NCI-H2029 treated with DMSO at 0.1 percent for 48 hours (cell line): ENCODE data around the gene TMEM97.
A peak's percentile ranks its signal among the peaks of the same experiment; 100 is the strongest.

Experiments used
- DNase-seq: peaks from one replicate; lab custom pipeline; 2025; lab: John Stamatoyannopoulos, UW

Gene TMEM97

DNA sequence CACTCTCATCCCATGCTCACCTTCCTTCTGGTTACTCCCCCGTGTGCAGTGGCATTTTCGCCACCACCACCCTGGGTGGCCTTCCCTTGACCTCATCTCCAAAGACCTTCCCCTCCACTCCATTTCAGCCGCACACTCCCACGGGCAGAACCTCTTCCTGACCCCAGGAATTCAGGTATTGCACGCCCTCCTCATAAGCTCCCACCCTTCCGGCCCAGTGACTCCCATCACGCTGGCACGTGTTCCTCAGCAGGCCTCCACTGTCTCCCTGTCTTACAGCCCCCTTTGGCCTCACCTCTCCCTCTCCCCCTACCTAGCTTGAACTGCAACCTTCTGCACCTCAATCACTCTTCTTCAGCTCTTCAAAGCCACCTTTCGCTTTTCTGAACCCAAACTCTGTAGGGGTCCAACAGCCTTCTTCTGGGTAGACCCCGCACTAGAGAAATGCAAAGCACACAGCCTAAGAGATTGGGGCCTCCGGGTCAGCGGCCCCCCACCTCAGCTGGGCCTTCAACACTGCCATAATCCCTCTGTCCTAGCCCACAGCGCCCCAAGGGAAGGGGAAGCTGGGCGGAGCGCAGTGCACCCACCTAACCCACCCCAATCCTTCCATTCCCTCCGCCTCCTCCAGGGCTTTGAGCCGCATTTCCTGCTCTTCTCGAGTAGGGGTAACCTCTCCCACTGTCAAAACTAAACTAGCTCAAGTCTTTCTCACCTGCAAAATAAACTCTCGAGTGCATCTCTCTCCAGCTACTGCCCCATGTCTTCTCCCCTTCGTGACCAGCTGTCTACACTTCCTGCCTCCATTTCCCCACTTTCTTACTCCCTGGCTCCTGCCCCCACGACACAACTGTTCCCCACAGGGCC is 1.7 kb upstream of the TMEM97 start:
- DNase-seq, result no peak

DNA sequence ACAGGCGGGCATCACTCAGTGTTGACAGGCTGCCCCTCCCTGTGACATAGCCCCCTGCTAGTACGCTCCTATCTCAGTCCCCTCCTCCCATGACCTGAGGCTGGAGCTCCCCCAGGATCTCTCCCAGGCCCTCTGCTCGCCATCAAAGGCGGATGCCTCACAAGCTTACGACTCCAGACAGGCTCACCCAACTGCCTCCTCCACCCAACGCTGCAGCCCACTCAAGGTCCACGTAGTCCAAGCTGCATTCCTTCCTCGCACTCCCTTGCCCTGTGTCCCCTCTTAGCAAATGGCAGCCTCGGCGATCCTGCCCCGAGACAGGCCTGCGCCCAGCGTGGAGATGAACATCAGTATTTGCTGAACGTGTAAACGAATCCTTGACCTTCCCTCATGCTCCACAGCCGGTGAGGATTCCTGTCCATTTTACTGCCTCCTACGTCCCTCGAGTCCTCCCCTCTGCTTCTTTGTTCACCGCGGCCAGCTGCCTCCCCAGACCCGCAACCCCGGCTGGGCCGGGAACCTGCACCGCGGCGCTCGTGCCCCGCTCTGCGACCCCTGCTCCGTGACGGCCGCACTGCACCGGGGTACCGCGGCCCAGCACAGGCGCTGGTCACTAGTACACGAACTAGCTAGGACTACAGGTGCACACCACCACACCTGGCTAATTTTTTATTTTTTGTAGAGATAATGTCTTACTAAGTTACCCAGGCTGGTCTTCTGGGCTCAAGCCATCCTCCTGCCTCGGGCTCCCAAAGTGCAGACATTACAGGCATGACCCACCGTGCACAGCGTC is 838 bp upstream of the TMEM97 start:
- no peak for DNase-seq

DNA sequence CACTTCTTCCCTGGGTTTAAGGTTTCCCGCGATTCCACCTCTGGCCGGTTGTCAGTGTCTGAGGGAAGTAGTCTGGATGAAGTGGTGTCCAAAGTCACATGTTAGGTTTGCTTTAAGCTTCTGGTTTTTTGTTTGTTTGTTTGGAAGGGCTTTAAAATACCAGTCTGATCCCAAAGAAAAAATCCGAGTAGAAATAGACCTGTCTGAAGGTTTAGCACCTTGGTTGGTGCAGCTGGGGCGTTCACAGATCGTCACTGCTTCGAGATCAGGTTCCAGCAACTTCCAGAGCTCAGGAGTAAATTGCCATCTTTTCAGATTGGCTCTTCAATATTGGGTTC is 567 bp downstream of the TMEM97 start:
- no peak for DNase-seq

DNA sequence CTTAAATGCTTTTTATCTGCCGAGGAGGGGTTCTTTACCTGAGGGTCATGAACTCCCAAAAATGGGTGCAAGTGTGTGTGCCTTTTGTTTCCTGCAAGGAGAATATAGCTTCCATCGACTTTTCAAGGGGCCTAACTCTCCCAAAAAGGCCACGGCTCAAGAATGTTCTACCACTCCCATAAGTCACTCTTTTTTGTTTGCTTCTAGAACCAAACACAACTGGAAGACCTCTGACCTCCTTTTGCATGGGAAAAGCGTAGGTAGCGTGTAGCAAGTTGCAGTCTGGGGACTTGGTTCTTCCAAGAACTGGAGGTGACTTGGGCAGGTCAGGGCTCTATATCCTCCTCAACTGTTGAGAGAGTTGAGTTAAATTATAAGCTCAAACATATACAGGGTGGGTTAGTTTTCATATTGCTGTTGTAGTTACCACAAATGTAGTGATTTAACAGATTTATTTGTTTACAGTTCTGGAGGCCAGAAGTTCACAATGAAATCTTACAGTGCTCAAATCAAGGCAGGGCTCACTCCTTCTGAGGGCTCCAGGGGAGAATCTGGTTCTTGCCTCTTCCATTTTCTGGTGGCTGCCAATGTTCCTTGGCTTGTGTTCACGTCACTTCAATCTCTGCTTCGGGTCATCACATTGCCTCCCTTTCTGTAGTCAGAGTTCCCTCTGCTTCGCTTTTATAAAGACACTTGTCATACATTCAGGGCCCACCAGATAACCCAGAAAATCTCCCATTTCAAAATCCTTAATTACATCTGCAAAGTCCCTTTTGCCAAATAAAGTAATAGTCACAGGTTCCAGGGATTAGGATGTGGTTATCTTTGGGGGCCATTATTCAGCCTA is 1.4 kb downstream of the TMEM97 start:
- no peak for DNase-seq

DNA sequence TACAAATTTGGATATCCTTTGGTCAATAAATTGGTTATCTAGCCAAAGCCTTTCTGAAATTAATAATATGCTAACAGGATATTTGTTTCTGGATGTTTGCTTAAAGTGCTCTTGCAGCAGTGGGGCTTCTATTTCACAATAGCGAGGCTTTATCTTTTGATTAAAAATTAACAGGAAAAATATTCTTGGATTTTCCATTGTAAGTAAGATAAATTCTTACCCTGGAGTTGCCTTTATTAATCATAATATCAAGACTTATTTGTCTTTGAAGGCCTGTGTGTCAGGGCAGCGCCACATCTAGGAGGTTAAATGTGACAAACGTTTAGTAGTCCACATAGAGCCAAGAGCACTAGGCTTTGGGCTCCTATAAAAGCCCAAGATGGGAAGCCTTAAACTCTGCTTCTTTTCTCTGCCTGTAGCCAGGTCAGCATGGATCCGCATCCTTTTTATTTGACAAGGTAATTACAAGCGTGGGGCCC is 5.3 kb downstream of the TMEM97 start:
- DNase-seq, result no peak

DNA sequence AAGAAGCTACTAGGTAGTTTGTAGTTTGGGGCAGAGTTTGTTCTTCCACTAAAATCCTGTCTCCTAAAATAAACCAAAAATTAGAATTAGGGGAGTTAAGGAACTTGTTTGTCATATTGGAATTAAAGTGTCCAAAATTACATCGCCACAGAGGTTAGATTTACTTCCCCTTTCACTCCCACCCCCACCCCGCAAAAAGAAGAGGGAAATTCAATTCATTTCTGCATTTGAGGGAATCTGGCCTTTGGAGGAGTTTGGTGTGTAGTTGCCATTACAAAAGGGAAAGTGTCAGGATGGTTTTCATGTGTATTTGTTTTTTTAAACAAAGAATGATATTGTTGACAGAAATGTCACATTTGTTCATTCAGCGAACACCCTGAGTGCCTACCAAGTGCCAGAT is 5.8 kb downstream of the TMEM97 start:
- DNase-seq, result no peak

DNA sequence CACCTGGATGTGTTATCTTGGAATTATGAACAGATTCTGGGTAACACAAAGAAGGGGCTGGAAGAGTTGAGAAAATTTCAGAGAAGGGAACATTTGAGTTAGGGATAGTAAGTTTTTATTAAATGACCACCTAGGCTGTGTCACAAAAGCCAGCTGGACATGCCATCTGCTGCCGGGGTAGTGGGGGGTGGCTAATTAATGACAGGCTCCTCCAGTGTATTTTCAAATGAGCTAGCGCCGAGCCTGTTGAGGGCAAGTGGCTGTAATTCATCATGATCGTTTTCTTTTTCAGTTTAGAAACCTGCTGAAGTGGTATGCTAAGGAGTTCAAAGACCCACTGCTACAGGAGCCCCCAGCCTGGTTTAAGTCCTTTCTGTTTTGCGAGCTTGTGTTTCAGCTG is 6.2 kb downstream of the TMEM97 start:
- DNase-seq, result no peak

DNA sequence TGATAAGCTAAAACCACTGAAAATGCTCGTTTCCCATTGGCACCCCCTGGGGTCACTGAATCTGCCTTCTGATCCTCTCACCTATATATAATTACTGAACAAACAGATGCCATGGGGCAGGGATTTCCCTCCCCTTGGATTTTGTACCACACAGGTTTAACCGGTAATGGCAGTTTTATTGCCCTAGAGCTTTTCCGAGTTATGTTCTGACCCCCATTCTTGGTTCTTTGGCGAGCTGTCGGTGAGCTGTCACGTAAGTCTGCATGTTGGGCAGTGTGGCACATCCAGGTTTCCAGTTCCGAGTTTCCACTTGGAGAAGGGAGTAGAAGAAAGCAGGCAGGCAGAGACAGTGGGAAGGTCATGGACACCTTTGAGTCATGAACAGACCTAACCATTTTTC is 7.1 kb downstream of the TMEM97 start:
- no peak for DNase-seq

DNA sequence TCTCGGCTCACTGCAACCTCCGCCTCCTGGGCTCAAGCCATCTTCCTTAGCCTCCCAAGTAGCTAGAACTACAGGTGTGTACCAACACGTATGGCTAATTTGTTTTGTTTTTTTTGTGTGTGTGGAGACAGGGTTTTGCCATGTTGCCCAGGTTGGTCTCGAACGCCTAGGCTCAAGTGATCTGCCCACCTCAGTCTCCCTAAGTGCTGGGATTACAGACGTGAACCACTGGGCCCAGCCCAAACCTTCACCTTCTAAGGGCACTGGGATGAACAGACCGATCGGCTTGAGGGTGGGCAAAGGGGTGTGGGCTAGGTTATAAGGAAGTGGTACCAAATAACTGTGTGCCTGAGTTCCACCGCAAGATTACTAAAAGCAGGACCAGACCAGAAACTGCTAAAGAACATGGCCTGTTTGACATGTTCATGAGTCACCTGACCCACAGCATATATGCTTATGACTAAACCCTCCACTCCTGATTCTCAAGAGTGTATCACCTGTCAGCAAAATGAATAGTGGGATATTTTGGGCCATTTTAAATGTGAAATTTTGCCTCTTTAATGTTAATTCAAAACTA is 8.1 kb downstream of the TMEM97 start:
- DNase-seq, result no peak

DNA sequence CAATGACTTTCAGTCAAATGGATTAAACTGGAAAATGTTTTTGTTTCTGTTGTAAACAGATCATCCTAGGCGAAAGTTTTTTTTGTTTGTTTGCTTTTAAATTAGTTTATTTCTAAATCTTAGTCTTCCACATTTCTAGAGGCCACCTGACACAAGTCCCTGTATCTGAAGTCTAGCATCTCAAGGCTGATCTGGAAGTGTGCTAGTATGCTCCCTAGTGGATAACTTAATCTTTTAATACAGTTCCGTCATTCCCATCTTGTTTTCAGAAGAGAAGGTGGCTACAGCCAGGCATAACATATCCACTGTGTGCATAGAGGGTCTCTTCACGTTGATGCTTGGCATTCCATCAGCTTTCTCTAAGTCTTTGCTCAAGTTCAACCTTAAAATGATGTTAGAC is 8.7 kb downstream of the TMEM97 start:
- no peak for DNase-seq

DNA sequence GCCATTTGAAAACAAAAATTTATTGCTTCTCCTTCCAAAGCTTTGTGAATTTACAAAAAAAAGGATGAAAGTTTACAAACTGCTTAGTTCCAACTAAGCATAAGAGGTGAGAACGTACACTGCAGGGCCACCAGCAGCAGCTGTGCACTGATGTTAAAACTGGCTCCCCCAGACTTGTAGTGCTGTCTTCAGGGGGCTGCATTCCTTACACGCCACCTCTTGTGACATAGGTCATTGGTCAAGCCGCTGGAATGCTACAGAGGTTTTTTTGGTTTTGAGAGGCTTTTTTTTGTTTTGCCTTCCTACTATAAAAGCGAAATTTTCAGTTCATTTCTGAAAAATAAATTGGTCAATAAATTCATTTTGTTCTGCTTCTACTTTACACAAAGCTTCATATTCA is 9.3 kb downstream of the TMEM97 start:
- DNase-seq, result no peak

DNA sequence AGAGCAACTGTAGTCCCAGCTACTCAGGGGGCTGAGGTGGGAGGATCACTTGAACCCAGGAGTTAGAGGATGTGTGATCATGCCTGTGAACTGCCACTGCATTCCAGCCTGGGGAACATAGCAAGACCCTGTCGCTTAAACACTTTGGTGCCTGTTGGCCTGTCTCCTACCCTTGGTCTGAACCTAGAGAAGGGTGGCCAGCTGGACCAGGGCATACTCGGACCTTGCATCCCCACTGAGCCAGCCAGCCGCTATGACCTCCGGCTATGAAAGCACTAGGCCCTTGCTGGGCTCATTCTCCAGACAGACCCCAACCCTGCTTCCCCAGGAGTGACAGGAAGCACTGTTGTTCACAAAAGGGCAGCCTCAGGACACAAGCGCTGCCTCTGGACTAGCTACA is 11.7 kb downstream of the TMEM97 start:
- DNase-seq, result no peak

DNA sequence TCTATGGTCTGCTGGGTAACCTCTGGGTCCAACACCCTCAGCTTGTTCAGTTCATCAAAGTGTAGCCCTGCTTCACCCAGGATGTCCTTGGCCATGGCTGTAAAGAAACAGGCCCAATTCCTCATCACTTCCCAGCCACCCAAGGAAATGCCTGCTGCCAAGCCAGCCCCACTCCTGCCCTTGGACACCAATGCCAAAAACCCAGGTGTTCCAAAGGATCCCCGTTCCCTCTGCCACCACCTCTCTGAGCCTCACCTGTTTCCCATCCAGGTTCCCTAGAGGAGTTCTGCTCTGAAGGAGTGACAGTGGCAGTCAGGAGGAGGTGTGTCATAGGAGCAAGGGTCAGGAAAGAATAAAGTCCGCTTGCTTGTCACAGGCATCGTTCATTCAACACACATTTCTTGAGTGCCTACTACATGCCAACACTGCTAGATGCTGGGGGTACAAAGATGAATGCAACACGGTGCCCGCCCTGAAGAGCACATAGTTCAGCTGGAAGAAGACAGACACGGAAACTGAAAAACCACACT is 13.0 kb downstream of the TMEM97 start:
- DNase-seq, result no peak

DNA sequence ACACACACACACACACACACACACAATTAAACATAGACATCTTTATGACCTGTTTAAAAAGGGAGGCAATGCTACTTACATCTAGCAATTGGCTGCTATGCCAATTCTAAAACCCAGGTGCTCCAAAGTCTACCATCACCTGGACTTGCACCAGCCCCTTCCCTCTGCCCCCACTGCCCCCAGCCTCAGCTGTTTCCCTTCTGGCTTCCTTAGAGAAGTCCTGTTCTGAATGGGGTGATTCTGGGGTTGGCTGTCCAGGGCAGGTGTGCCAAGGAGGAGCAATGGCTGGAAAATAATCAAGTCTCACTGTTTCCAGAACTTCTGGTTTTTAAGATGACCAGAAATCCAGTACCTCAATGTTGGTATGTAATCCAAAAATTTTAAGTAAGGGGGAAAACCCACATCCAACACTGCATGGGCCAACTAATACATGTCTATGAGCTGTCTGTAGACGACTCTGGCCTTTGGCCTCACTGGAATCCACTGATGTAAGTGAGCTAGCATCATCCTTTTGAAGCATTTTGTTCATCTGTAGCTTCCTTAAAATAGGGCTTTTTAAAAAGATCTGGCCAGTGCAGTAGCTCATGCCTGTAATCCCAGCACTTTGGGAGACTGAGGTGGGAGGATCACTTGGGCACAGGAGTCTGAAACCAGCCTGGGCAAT is 14.2 kb downstream of the TMEM97 start:
- no peak for DNase-seq

DNA sequence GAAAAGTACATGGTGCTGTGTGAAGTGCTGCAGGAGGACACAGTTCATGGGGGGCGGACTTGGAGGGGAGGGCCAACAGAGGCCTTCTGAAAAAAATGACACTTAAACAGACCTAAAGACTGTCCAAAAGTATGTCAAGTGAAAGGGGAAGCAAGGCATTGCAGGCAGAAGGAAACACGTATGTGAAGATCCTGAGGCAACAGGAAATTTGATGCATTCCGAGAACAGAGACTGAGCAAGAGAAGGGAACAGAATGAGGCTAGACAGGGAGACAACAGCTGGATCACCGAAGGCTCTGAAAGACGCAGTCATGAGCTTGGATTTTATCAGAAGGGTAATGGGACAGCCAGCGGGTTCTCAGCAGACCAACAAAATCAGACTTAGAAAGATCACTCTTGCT is 15.2 kb downstream of the TMEM97 start:
- DNase-seq, result no peak

DNA sequence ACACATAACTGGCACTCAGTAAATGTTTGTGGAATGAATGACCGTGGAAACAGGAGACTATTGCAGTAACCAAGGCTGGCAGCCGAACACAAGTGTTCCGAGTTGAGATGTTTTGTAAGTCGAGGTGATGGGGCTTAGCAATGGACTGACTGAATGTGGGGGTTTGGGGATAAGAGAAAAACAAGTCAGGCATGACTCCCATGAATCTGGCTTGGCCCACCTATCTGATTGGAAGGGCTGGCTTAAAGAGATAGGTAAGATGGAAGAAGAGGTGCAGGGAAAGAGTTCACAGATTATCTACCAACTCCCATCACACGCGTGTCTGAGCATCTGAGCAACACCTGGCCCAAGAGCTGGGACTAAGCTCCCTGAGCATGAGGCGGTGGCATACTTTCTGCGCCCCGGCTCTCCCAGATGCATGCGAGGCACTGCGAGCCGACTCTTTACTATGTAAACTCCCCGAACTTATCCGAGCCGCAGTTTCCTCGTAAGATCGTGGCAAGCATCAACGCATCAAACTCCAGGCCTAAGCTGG is 15.7 kb downstream of the TMEM97 start:
- no peak for DNase-seq

DNA sequence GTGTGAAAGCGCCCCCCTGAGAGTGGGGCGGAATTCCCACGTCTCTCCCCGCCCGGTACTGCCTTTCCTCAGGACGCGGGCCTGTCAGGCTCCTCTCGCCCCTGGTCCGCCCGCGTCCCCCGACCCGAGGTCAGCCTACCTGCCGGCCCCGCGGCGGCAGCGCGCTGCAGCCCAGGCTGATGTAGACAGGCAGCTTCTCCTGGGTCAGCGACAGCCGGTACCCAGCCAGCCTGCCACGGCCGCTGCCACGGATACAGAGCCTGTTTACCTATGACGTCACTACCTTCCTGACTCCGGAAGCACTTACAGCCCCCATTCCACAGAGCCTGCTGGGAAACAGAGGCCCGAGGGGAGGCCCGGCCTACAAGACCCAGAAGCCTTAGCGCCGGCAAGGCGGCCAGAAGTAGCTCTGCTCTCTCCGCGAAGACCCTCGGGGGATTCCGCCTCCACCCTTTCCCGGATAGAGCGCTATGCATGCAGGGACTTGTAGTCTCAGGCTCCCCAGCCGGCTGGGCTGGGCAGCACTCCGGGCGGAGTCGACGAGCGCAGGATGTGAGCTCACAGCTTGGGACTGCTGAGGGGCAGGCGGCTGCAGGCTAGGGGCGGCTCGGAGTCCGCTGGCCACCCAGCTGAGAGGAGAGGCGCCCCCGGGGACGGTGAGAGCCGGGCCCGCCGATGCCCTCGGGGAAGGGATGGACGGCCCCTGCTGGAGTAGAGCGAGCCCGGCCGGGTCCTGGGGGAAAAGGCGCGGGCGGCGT is 16.4 kb downstream of the TMEM97 start, which contains the start of the genes IFT20 and TNFAIP1:
TSS of gene IFT20 (minus strand) at position 272 of the 758 bp plus-strand sequence. CDS start 3,487 bp downstream, outside the sequence.
TSS of gene TNFAIP1 (plus strand) at position 561 of the 758 bp plus-strand sequence. CDS start 3,761 bp downstream, outside the sequence.
- peak; percentile 95 for DNase-seq

DNA sequence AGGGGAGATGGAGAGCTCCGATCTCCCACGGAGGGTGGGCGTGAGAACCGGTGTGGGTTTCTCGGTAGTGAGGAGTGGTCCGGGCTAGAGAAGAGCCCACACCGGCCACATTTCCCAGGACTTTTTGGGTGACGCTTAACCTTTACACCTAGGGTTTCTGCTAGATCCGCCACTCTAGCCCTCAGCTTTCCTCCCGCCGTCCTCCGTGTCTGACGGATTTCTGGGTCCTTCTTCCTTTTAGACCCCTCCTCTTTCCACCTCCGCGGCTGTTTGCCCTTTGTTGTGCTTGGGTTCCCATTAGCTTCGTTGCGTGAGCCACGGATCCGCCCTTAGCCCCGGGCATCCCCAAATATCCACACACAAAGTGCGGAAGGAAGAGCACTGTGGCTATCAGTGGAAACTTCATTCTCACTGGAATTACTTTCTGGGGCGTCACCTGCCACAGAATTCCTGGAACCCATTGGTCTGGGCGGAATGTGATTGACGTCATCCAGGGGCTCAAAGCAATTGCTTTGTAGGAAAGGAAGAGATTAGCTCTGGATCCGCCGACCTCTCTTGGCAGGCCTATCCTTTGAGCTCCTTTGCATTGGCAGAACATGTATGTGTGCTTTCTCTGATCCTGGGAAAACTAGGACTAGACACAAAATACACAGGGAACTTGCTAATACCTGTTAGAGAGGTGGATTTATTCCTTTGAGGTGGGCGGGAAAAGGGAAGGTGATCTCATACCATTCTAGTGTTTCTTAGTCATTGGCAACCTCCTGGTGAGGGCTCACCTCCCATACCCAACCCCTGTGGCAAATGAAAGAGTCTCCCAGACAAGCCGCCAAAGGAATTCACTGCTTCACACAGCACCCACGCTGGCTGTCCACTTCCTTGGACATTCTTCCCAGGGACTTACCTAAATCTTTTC is 17.2 kb downstream of the TMEM97 start:
- DNase-seq, result peak; percentile 4
